ENCODE data around the gene MANBA. TPM values are rescaled to one million over a fixed set of nuclear protein-coding genes. Genes with fewer than 3 reads are reported as not detected.

The MANBA gene
- total RNA-seq, 1 donor from 2014 or later, result 8.1 TPM

GRCh38 chr4:102774254-102774653 lies 13.5 kb upstream of the MANBA start:
- DNase-seq (ENCODE audit: low read depth), result no peak
- H3K4me3 ChIP-seq (ENCODE audit: low read depth, low read length), result no peak overlapping the region
- no peak for TF ChIP-seq CTCF (conservative IDR thresholded peaks at IDR 0.05; ENCODE audit: low read depth, low read length)

DNA sequence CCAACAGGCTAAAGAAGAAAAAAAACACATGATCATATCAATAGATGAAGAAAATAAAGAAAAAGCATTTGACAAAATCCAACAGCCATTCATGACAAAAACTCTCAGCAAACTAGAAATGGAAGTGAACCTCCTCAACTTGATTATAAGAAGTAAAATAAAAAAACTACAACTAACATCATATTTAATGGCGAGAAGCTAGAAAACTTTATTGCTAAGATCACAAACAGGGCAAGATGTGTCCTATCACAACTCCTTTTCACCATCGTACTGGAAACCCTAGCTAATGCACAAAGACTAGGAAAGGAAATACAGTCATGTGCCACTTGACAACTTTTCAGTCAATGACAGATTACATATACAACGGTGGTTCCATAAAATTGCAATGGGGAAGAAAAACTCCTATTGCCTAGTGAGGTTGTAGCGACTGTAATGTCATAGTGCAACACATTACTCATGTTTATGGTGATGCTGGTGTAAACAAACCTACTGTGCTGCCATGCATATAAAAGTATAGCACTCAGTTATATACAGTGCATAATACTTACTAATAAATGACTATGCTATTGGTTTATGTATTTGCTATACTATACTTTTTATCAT lies 12.1 kb upstream of the MANBA start:
- no peak for TF ChIP-seq CTCF (conservative IDR thresholded peaks at IDR 0.05; ENCODE audit: low read depth, low read length)
- no peak for DNase-seq (ENCODE audit: low read depth)
- no peak overlapping the region for H3K4me3 ChIP-seq (ENCODE audit: low read depth, low read length)

DNA sequence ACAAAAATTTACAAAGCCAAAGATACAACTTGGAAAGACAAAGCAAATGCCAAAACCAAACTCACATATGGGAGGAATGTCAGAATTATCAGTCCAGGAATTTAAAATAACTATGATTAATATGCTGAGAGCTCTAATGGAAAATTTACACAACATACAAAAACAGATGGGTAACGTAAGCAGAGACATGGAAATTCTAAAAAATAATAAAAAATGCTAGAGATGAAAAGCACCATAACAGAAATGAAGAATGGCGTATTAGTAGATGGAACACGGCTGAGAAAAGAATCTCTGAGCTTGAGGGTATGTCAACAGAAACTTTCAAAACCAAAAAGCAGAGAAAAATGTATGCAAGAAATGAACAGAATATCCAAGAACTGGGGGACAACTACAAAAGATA lies 4.1 kb upstream of the MANBA start:
- no peak overlapping the region for H3K4me3 ChIP-seq (ENCODE audit: low read depth, low read length)
- no peak for TF ChIP-seq CTCF (conservative IDR thresholded peaks at IDR 0.05; ENCODE audit: low read depth, low read length)
- no peak for DNase-seq (ENCODE audit: low read depth)

GRCh38 chr4:102761906-102762305 lies 1.1 kb upstream of the MANBA start:
- H3K4me3 ChIP-seq (ENCODE audit: low read depth, low read length), result peak overlapping the region; percentile 98
- no peak for TF ChIP-seq CTCF (conservative IDR thresholded peaks at IDR 0.05; ENCODE audit: low read depth, low read length)

GRCh38 chr4:102761296-102761701 lies 531 bp upstream of the MANBA start:
- peak overlapping the region; percentile 98 for H3K4me3 ChIP-seq (ENCODE audit: low read depth, low read length)
- no peak for TF ChIP-seq CTCF (conservative IDR thresholded peaks at IDR 0.05; ENCODE audit: low read depth, low read length)
- no peak for DNase-seq (ENCODE audit: low read depth)

More at GRCh38 chr4:102761906-102762305, 1.1 kb upstream of the MANBA start:
- DNase-seq (ENCODE audit: low read depth), result no peak

GRCh38 chr4:102759831-102760644 lies 730 bp downstream of the MANBA start:
- no peak for DNase-seq (ENCODE audit: low read depth)
- TF ChIP-seq CTCF (conservative IDR thresholded peaks at IDR 0.05; ENCODE audit: low read depth, low read length), result no peak
- peak overlapping the region; percentile 98 for H3K4me3 ChIP-seq (ENCODE audit: low read depth, low read length)

Measured in epithelial cell of proximal tubule (primary cell).